Endothelial cell of umbilical vein (primary cell): ENCODE measurements around the gene NADSYN1. TPM values are rescaled to one million over a fixed set of nuclear protein-coding genes. Genes with fewer than 3 reads are reported as not detected.

Experiments used
- BruUV-seq: library from RNA; stranded (reverse); fragments of 400-500 nt; replicated peaks from 2 replicates; lab custom pipeline; 2021; lab: Mats Ljungman, UMichigan
- CTCF ChIA-PET: fragments of 300-600, 350-600 bp; sonication (Branson Sonifier 250); formaldehyde crosslinking; loops from one replicate; lab custom pipeline; 2021; ENCODE audit warnings: antibody characterized with exemption, inconsistent platforms; lab: Charles Lee
- POLR2A ChIA-PET: fragments of 300-600, 350-600 bp; sonication (Branson Sonifier 250); formaldehyde crosslinking; loops from one replicate; lab custom pipeline; 2021; ENCODE audit warnings: antibody characterized with exemption, inconsistent platforms; lab: Charles Lee
- DNase-seq: peaks from one replicate; pipeline ENCODE4 v3.0.0-alpha.2; 2011; ENCODE audit warnings: low read depth, low spot score
- FAIRE-seq: peaks from 2 replicates; lab custom pipeline; 2011; peaks lifted over from hg19 to GRCh38; lab: Jason Lieb, UNC
- H2AFZ ChIP-seq: 2 replicates; pipeline ENCODE4 v1.6.0; 2012; ENCODE audit warnings: low read depth, low read length, control low read depth, inconsistent platforms
- H3K27ac ChIP-seq: 2 replicates; pipeline ENCODE4 v1.5.1; 2011; ENCODE audit warnings: low read depth, mild to moderate bottlenecking, control low read depth, low read length, moderate library complexity; ENCODE audit not compliant: insufficient read depth
- H3K27me3 ChIP-seq, 2 experiments: 2 replicates each; pipeline versions ENCODE4 v1.6.0 to v1.6.1; 2011; ENCODE audit warnings: low read length in 2 of 2, mixed read lengths in 1 of 2; ENCODE audit not compliant: control insufficient read depth in 2 of 2, insufficient read depth in 2 of 2
- H3K36me3 ChIP-seq, 2 experiments: 2 replicates in 1 of 2; 3 replicates in 1 of 2; pipeline ENCODE4 v1.5.1; 2011; ENCODE audit warnings: low read length in 2 of 2, mild to moderate bottlenecking in 1 of 2, moderate library complexity in 1 of 2; ENCODE audit not compliant: control insufficient read depth in 2 of 2, insufficient read depth in 2 of 2; ENCODE audit errors: extremely low read depth in 1 of 2
- H3K4me1 ChIP-seq: 3 replicates; pipeline ENCODE4 v1.5.1; 2011; ENCODE audit warnings: mild to moderate bottlenecking, low read length; ENCODE audit not compliant: control insufficient read depth, insufficient read depth; ENCODE audit errors: extremely low read depth
- H3K4me2 ChIP-seq: 2 replicates; pipeline ENCODE4 v1.6.1; 2011; ENCODE audit warnings: low read length, control low read depth, mixed read lengths; ENCODE audit not compliant: insufficient read depth
- H3K4me3 ChIP-seq, 3 experiments: fragments of 200-600 bp in 1 of 3; sonication (generic), shearing (Covaris generic) in 1 of 3; replicated peaks in 1 of 3; 2 replicates each; pipeline ENCODE4 v1.5.1; 2011 to 2016; ENCODE audit warnings: control low read depth in 3 of 3, low read length in 3 of 3, mild to moderate bottlenecking in 2 of 3, inconsistent platforms in 1 of 3, low read depth in 1 of 3, moderate library complexity in 1 of 3; ENCODE audit not compliant: insufficient read depth in 1 of 3
- H3K79me2 ChIP-seq: 2 replicates; pipeline ENCODE4 v1.6.0; 2012; ENCODE audit warnings: low read length, inconsistent platforms; ENCODE audit not compliant: control insufficient read depth, insufficient read depth
- H3K9ac ChIP-seq: replicated peaks from 2 replicates; pipeline ENCODE3; 2011; ENCODE audit warnings: low read length, control low read depth; ENCODE audit not compliant: insufficient read depth; ENCODE audit errors: extremely low read depth
- H3K9me1 ChIP-seq: replicated peaks from 3 replicates; pipeline ENCODE4 v1.6.0; 2011; ENCODE audit warnings: mild to moderate bottlenecking, low read length; ENCODE audit not compliant: control insufficient read depth, insufficient read depth; ENCODE audit errors: extremely low read depth
- H3K9me3 ChIP-seq: replicated peaks from 2 replicates; pipeline ENCODE4 v1.5.1; 2012; ENCODE audit warnings: low read length, inconsistent platforms; ENCODE audit not compliant: control insufficient read depth, insufficient read depth
- H4K20me1 ChIP-seq: replicated peaks from 2 replicates; pipeline ENCODE3; 2011; ENCODE audit warnings: mild to moderate bottlenecking, low read length; ENCODE audit not compliant: control insufficient read depth, insufficient read depth; ENCODE audit errors: extremely low read depth
- CTCF ChIP-seq, 2 donors: IDR thresholded peaks; 1 replicate in 1 of 2; 2 replicates in 1 of 2; pipeline ENCODE4 v1.5.1; 2011; ENCODE audit warnings: low read length in 2 of 2, mild to moderate bottlenecking in 2 of 2, moderate library complexity in 2 of 2, control low read depth in 1 of 2, inconsistent platforms in 1 of 2, low read depth in 1 of 2; ENCODE audit not compliant: insufficient read depth in 1 of 2; ENCODE audit errors: extremely low read depth in 1 of 2
- EZH2 ChIP-seq: IDR thresholded peaks from 2 replicates; pipeline ENCODE4 v1.6.1; 2012; ENCODE audit warnings: borderline replicate concordance, low read depth, mild to moderate bottlenecking, moderate library complexity, low read length, inconsistent platforms; ENCODE audit not compliant: severe bottlenecking
- FOS ChIP-seq: IDR thresholded peaks from 2 replicates; pipeline ENCODE4 v1.6.1; 2011; ENCODE audit warnings: mild to moderate bottlenecking, low read length, moderate library complexity, borderline replicate concordance; ENCODE audit not compliant: insufficient read depth
- GATA2 ChIP-seq: IDR thresholded peaks from 2 replicates; pipeline ENCODE4 v1.7.0; 2011; ENCODE audit warnings: low read depth, mild to moderate bottlenecking, moderate library complexity, mixed read lengths, low read length; ENCODE audit not compliant: insufficient read length, insufficient read depth
- JUN ChIP-seq: IDR thresholded peaks from 2 replicates; pipeline ENCODE4 v1.6.1; 2011; ENCODE audit warnings: borderline replicate concordance, low read depth; ENCODE audit not compliant: insufficient read length, insufficient read depth
- MAX ChIP-seq: IDR thresholded peaks from 2 replicates; pipeline ENCODE4 v1.6.1; 2011; ENCODE audit not compliant: insufficient read depth, insufficient read length
- MYC ChIP-seq: IDR thresholded peaks from one replicate; pipeline ENCODE4 v1.6.1; 2011; ENCODE audit warnings: mild to moderate bottlenecking, low read depth, low read length
- POLR2A ChIP-seq: IDR thresholded peaks from 2 replicates; pipeline ENCODE4 v1.6.1; 2012; ENCODE audit warnings: low read depth, mild to moderate bottlenecking, control low read depth, low read length
- POLR2AphosphoS5 ChIP-seq: IDR thresholded peaks from 2 replicates; pipeline ENCODE4 v1.6.1; 2012; ENCODE audit warnings: low read depth, mild to moderate bottlenecking, control low read depth, low read length, moderate library complexity; ENCODE audit not compliant: insufficient read depth
- dilution Hi-C: fragments of 300-500 bp; cut with MboI; formaldehyde crosslinking; loops from one replicate; pipeline ENCODE4 v1.15.0; 2019; ENCODE audit warnings: low sequenced_read_pairs; ENCODE audit not compliant: extremely low pct_ligation_motif_present
- intact Hi-C: fragments of 100-400 bp; cut with micrococcal nuclease; formaldehyde crosslinking; loops from one replicate; pipeline ENCODE4 v1.10.0; 2022
- polyA plus RNA-seq, 4 experiments: library from polyadenylated mRNA; depleted of rRNA in 3 of 4; stranded (reverse) in 3 of 4; unstranded in 1 of 4; fragments of >200 nt; gene quantifications; 2 replicates each; pipeline versions ENCODE4 v1.2.1 to v1.2.3, GENCODE V29; 2011 to 2012; ENCODE audit warnings: missing spikeins in 1 of 4
- total RNA-seq: library from RNA; stranded (reverse); gene quantifications from 2 replicates; pipeline ENCODE4 v1.2.3, GENCODE V29; 2021

NADSYN1 gene
- total and polyA plus RNA-seq, 2 donors (not counting 3 experiments of a cell fraction or from before 2014, with no cell fraction given), result 77.5 to 99.2 TPM

- ChIA-PET POLR2A (no interaction called here), CTCF (no interaction called here)
- FAIRE-seq (no peak), DNase-seq (no peak)
- H3K9ac ChIP-seq, result no peak overlapping the region
- no peaks in the 10 kb centered on the region for H3K4me1 ChIP-seq
- H3K4me3 ChIP-seq, result no peak overlapping the region
- H4K20me1 ChIP-seq, result no peaks in the 10 kb centered on the region
- intact Hi-C loops, result no loop called here
- dilution Hi-C loops, result no loop called here
- H3K4me2 ChIP-seq, result no peak overlapping the region
- no peak overlapping the region for H3K27ac ChIP-seq
- H2AFZ ChIP-seq, result no peak overlapping the region
- peaks cover 6 to 16% of the 10 kb centered on the region in 2 experiments for H3K36me3 ChIP-seq
- H3K27me3 ChIP-seq, result no peaks in the 10 kb centered on the region
- TF ChIP-seq JUN, result no peak
- no peak for TF ChIP-seq EZH2
- no peak for TF ChIP-seq GATA2
- TF ChIP-seq FOS, result no peak
- TF ChIP-seq MAX, result no peak
- no peak for TF ChIP-seq POLR2A
- TF ChIP-seq POLR2AphosphoS5, result no peak
- TF ChIP-seq CTCF (IDR thresholded peaks at IDR 0.05; ENCODE audit: extremely low read depth in 1 of 2, insufficient read depth in 1 of 2, low read depth in 1 of 2, low read length in 2 of 2), result no peak
- TF ChIP-seq MYC, result no peak
- no peaks in the 10 kb centered on the region for H3K9me1 ChIP-seq
- BruUV-seq, result no TSS peak
- H3K9me3 ChIP-seq, result no peaks in the 10 kb centered on the region
- H3K79me2 ChIP-seq, result no peaks in the 10 kb centered on the region
These were observed 50.0 kb downstream of the NADSYN1 start for GRCh38 chr11:71502871-71503435.
